Measurements from ENCODE around the gene IARS1. TPM values are rescaled to one million over a fixed set of nuclear protein-coding genes. Genes with fewer than 3 reads are reported as not detected.

The IARS1 gene
- polyA plus RNA-seq, 3 donors: 7.1 to 24.2 (median 22.8) TPM

GRCh38 chr9:92253656-92254055, 39.8 kb downstream of the IARS1 start:
- H3K9me3 ChIP-seq (replicated peaks in 1 of 2; ENCODE audit: control insufficient read depth in 1 of 2, insufficient read depth in 1 of 2, low read length in 2 of 2): no peaks in the 10 kb centered on the region
- no peak overlapping the region for H3K4me2 ChIP-seq (replicated peaks; ENCODE audit: extremely low read depth, low read length, poor library complexity, severe bottlenecking)
- H3K27ac Mint-ChIP-seq: peak overlapping the region in 1 of 7 donors; percentile 8
- peaks cover 79 to 98% of the 10 kb centered on the region in 2 donors for H3K36me3 ChIP-seq (replicated peaks in 1 of 2; ENCODE audit: control insufficient read depth in 1 of 2, insufficient read depth in 2 of 2, low read length in 2 of 2)
- no peak overlapping the region for H3K4me3 ChIP-seq (replicated peaks in 1 of 3; ENCODE audit: low read depth in 2 of 3, low read length in 3 of 3)
- DNase-seq: no peak
- WGBS (ENCODE audit: insufficient coverage): 90% methylated on average over 1 of the region's 4 CpGs
- no peaks in the 10 kb centered on the region for H3K27me3 ChIP-seq (ENCODE audit: control insufficient read depth in 2 of 2, insufficient read depth in 2 of 2, low read length in 2 of 2)
- no peaks in the 10 kb centered on the region for H3K9me3 Mint-ChIP-seq
- H3K27ac ChIP-seq (ENCODE audit: low read depth in 1 of 2, low read length in 2 of 2): no peak overlapping the region
- H3K4me1 ChIP-seq (ENCODE audit: control insufficient read depth in 1 of 2, insufficient read depth in 2 of 2, low read length in 2 of 2): no peaks in the 10 kb centered on the region
- no peak overlapping the region for H3K4me3 Mint-ChIP-seq
- H3K9ac ChIP-seq (ENCODE audit: insufficient read depth, low read length, poor library complexity, severe bottlenecking): no peak overlapping the region
- H3K27me3 Mint-ChIP-seq (ENCODE audit: low read depth in 3 of 3): no peaks in the 10 kb centered on the region
- H3K79me2 ChIP-seq (ENCODE audit: insufficient read depth, low read length): no peaks in the 10 kb centered on the region
- no peak for TF ChIP-seq CTCF (IDR thresholded peaks at IDR 0.05)
- H3K36me3 Mint-ChIP-seq: peaks cover 82 to 90% of the 10 kb centered on the region in 2 donors
- intact Hi-C loops (cut with micrococcal nuclease): no loop called here
- H3K4me1 Mint-ChIP-seq: no peaks in the 10 kb centered on the region
- H2AFZ ChIP-seq (ENCODE audit: insufficient read depth, low read depth, low read length, poor library complexity, severe bottlenecking): no peak overlapping the region
- H4K20me1 ChIP-seq (ENCODE audit: insufficient read depth, low read length): no peaks in the 10 kb centered on the region

GRCh38 chr9:92247981-92248380, 45.5 kb downstream of the IARS1 start:
- Histone ChIP-seq H2AFZ (ENCODE audit: insufficient read depth, low read depth, low read length, poor library complexity, severe bottlenecking) (no peak overlapping the region), H4K20me1 (ENCODE audit: insufficient read depth, low read length) (no peaks in the 10 kb centered on the region), H3K27ac (ENCODE audit: low read depth in 1 of 2, low read length in 2 of 2) (no peak overlapping the region), H3K9me3 (replicated peaks in 1 of 2; ENCODE audit: control insufficient read depth in 1 of 2, insufficient read depth in 1 of 2, low read length in 2 of 2) (no peaks in the 10 kb centered on the region), H3K36me3 (replicated peaks in 1 of 2; ENCODE audit: control insufficient read depth in 1 of 2, insufficient read depth in 2 of 2, low read length in 2 of 2) (peaks cover 91 to 100% of the 10 kb centered on the region in 2 donors), H3K4me3 (replicated peaks in 1 of 3; ENCODE audit: low read depth in 2 of 3, low read length in 3 of 3) (no peak overlapping the region), H3K27me3 (ENCODE audit: control insufficient read depth in 2 of 2, insufficient read depth in 2 of 2, low read length in 2 of 2) (no peaks in the 10 kb centered on the region), H3K79me2 (ENCODE audit: insufficient read depth, low read length) (no peaks in the 10 kb centered on the region), H3K4me2 (replicated peaks; ENCODE audit: extremely low read depth, low read length, poor library complexity, severe bottlenecking) (no peak overlapping the region), H3K4me1 (ENCODE audit: control insufficient read depth in 1 of 2, insufficient read depth in 2 of 2, low read length in 2 of 2) (no peaks in the 10 kb centered on the region), H3K9ac (ENCODE audit: insufficient read depth, low read length, poor library complexity, severe bottlenecking) (no peak overlapping the region)
- intact Hi-C loops (cut with micrococcal nuclease): no loop called here
- no CpG with 5 or more reads among the region's 3 CpGs for WGBS (ENCODE audit: insufficient coverage)
- Mint-ChIP-seq H3K36me3 (peaks cover 86 to 88% of the 10 kb centered on the region in 2 donors), H3K4me3 (no peak overlapping the region), H3K27ac (peak overlapping the region in 1 of 7 donors; percentile 69), H3K4me1 (no peaks in the 10 kb centered on the region), H3K9me3 (no peaks in the 10 kb centered on the region), H3K27me3 (ENCODE audit: low read depth in 3 of 3) (no peaks in the 10 kb centered on the region)
- TF ChIP-seq CTCF (IDR thresholded peaks at IDR 0.05): no peak
- DNase-seq: no peak
